MM.1S (cell line): ENCODE measurements around the gene LHFPL2.
"Not testable (repeated sequence)": the region's sequence is repeated elsewhere in the genome, so short reads cannot be mapped to it uniquely, and the experiment has no call there.

ENCODE experiments used
- DNase-seq: peaks from one replicate; pipeline ENCODE4 v3.0.0-alpha.2; 2015
- H2AFZ ChIP-seq: fragments of 300-600 bp; sonication (generic); 2 replicates; pipeline ENCODE4 v1.6.0; 2016; ENCODE audit warnings: antibody characterized with exemption, low read length
- H3F3A ChIP-seq: fragments of 300-600 bp; sonication (generic); 2 replicates; pipeline ENCODE4 v1.6.1; 2016; ENCODE audit warnings: mild to moderate bottlenecking, antibody characterized with exemption, low read length, moderate library complexity, mixed read lengths; ENCODE audit not compliant: insufficient read depth
- H3K27ac ChIP-seq: fragments of 300-600 bp; sonication (generic); 2 replicates; pipeline ENCODE4 v1.5.1; 2016; ENCODE audit warnings: mild to moderate bottlenecking, low read length
- H3K27me3 ChIP-seq: fragments of 300-600 bp; sonication (generic); replicated peaks from 2 replicates; pipeline ENCODE4 v1.6.0; 2016; ENCODE audit warnings: low read length; ENCODE audit not compliant: insufficient read depth
- H3K36me3 ChIP-seq: fragments of 300-600 bp; sonication (generic); replicated peaks from 2 replicates; pipeline ENCODE4 v1.6.1; 2016; ENCODE audit warnings: mild to moderate bottlenecking, low read length, mixed read lengths; ENCODE audit not compliant: insufficient read depth
- H3K4me1 ChIP-seq: fragments of 300-600 bp; sonication (generic); 2 replicates; pipeline ENCODE4 v1.6.1; 2016; ENCODE audit warnings: low read length, mixed read lengths
- H3K4me2 ChIP-seq: fragments of 300-600 bp; sonication (generic); 2 replicates; pipeline ENCODE4 v1.6.0; 2016; ENCODE audit warnings: low read depth, low read length
- H3K4me3 ChIP-seq: fragments of 300-600 bp; sonication (generic); 2 replicates; pipeline ENCODE4 v1.5.1; 2016; ENCODE audit warnings: low read length, mixed read lengths
- H3K79me2 ChIP-seq: fragments of 300-600 bp; sonication (generic); 2 replicates; pipeline ENCODE4 v1.6.1; 2016; ENCODE audit warnings: mixed run types, low read length, mixed read lengths
- H3K9ac ChIP-seq: fragments of 300-600 bp; sonication (generic); 2 replicates; pipeline ENCODE4 v1.6.1; 2016; ENCODE audit warnings: low read length, mixed read lengths
- H3K9me2 ChIP-seq: fragments of 300-600 bp; sonication (generic); replicated peaks from 2 replicates; pipeline ENCODE4 v1.6.1; 2016; ENCODE audit warnings: mild to moderate bottlenecking, low read length, mixed read lengths; ENCODE audit not compliant: insufficient read depth
- H3K9me3 ChIP-seq: fragments of 300-600 bp; sonication (generic); replicated peaks from 2 replicates; pipeline ENCODE4 v1.6.1; 2016; ENCODE audit warnings: mild to moderate bottlenecking, low read length, mixed read lengths; ENCODE audit not compliant: insufficient read depth
- H4K20me1 ChIP-seq: fragments of 300-600 bp; sonication (generic); 2 replicates; pipeline ENCODE4 v1.6.1; 2016; ENCODE audit warnings: mild to moderate bottlenecking, low read length, moderate library complexity, mixed read lengths; ENCODE audit not compliant: insufficient read depth
- CTCF ChIP-seq: fragments of 300-600 bp; sonication (generic); IDR thresholded peaks from 2 replicates; pipeline ENCODE4 v1.5.1; 2016; ENCODE audit warnings: antibody characterized with exemption, low read length, mixed read lengths
- EZH2 ChIP-seq: fragments of 300-600 bp; sonication (generic); optimal IDR thresholded peaks from 2 replicates; pipeline ENCODE3; 2017; ENCODE audit warnings: low read depth, mild to moderate bottlenecking, antibody characterized with exemption, low read length, mixed read lengths
- EZH2phosphoT487 ChIP-seq: fragments of 300-600 bp; sonication (generic); IDR thresholded peaks from 2 replicates; pipeline ENCODE4 v1.6.1; 2018; ENCODE audit warnings: antibody characterized with exemption, low read length

LHFPL2 gene

DNA sequence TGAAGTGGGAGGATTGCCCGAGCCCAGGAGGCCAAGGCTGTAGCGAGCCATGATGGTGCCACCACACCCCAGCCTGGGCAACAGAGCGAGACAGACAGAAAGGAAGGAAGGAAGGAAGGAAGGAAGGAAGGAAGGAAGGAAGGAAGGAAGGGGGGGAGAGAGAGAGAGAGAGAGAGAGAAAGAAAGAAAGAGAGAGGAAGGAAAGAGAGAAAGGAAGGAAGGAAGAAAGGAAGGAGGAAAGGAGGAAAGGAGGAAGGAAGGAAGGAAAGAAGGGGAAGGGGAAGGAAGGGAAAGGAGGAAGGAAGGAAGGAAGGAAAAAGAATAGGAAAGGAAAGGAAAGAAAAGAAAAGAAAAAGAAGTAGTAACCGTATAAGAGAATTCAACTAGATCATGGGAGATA lies 20.8 kb upstream of the LHFPL2 start:
- H3K9me3 ChIP-seq = no peaks in the 10 kb centered on the region
- H3F3A ChIP-seq = no peaks in the 10 kb centered on the region
- H3K4me2 ChIP-seq = no peak overlapping the region
- H4K20me1 ChIP-seq = no peaks in the 10 kb centered on the region
- H3K27ac ChIP-seq = no peak overlapping the region
- no peak for DNase-seq
- H3K79me2 ChIP-seq = no peaks in the 10 kb centered on the region
- no peak overlapping the region for H3K9ac ChIP-seq
- H3K4me1 ChIP-seq = no peaks in the 10 kb centered on the region
- H3K9me2 ChIP-seq = no peaks in the 10 kb centered on the region
- no peak overlapping the region for H3K4me3 ChIP-seq
- no peaks in the 10 kb centered on the region for H3K27me3 ChIP-seq
- H2AFZ ChIP-seq = no peak overlapping the region
- no peaks in the 10 kb centered on the region for H3K36me3 ChIP-seq
- TF ChIP-seq EZH2phosphoT487 (no peak), EZH2 (no peak), CTCF (no peak)

- Histone ChIP-seq H3K4me1 (no peaks in the 10 kb centered on the region), H3K27me3 (no peaks in the 10 kb centered on the region), H3K9me3 (no peaks in the 10 kb centered on the region), H2AFZ (no peak overlapping the region), H3F3A (no peaks in the 10 kb centered on the region), H3K4me3 (no peak overlapping the region), H3K36me3 (no peaks in the 10 kb centered on the region), H3K79me2 (no peaks in the 10 kb centered on the region), H4K20me1 (no peaks in the 10 kb centered on the region), H3K9ac (no peak overlapping the region), H3K9me2 (no peaks in the 10 kb centered on the region), H3K4me2 (no peak overlapping the region), H3K27ac (no peak overlapping the region)
- TF ChIP-seq CTCF = no peak
- TF ChIP-seq EZH2phosphoT487 = no peak
- no peak for TF ChIP-seq EZH2
- DNase-seq = no peak
Observed at GRCh38 chr5:78667461-78668103, 19.0 kb upstream of the LHFPL2 start.

GRCh38 chr5:78666975-78667374 lies 18.4 kb upstream of the LHFPL2 start:
- not testable (repeated sequence) for H3K9me2 ChIP-seq, H3K9me3 ChIP-seq, H3K36me3 ChIP-seq, H3K79me2 ChIP-seq, H3K27ac ChIP-seq, DNase-seq, H3K27me3 ChIP-seq, H3K4me1 ChIP-seq, H3F3A ChIP-seq, H3K9ac ChIP-seq, H3K4me2 ChIP-seq, H4K20me1 ChIP-seq, H2AFZ ChIP-seq, H3K4me3 ChIP-seq

DNA sequence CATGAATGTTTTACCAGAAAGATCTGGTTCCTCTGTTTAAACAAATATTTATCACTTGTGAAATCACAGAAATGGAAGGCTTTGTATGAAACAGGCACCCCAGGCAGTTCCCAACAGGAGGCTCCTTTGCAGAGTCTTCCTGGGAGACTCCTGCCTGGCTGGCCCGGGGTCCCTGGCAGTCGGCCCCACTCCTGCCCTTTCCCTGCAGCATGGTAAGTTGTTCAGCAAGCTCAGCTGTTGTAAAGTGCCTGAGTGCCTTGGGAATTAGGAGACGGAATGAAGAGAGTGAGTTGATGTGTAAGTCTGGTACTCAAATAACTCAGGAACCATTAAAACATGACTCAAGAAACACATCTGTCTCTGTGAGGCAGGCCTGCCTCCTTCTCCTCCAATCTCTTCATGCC lies 17.5 kb upstream of the LHFPL2 start:
- DNase-seq = no peak
- Histone ChIP-seq H3K9ac (no peak overlapping the region), H3F3A (no peaks in the 10 kb centered on the region), H3K27ac (no peak overlapping the region), H3K36me3 (no peaks in the 10 kb centered on the region), H3K4me2 (no peak overlapping the region), H4K20me1 (no peaks in the 10 kb centered on the region), H2AFZ (no peak overlapping the region), H3K79me2 (no peaks in the 10 kb centered on the region), H3K9me2 (no peaks in the 10 kb centered on the region), H3K27me3 (no peaks in the 10 kb centered on the region), H3K4me3 (no peak overlapping the region), H3K4me1 (peaks cover 11% of the 10 kb centered on the region), H3K9me3 (no peaks in the 10 kb centered on the region)
- TF ChIP-seq EZH2 = no peak
- no peak for TF ChIP-seq CTCF
- no peak for TF ChIP-seq EZH2phosphoT487
